PFSK-1 (cell line): Measurements from ENCODE around the gene SIM1.

ENCODE experiments used
- FOXP2 ChIP-seq: optimal IDR thresholded peaks from 2 replicates; pipeline ENCODE3; 2011; ENCODE audit warnings: borderline replicate concordance, control low read depth, inconsistent platforms; ENCODE audit not compliant: insufficient read depth; ENCODE audit errors: extremely low read length, extremely low read depth
- POLR2AphosphoS5 ChIP-seq: IDR thresholded peaks from 2 replicates; pipeline ENCODE4 v1.6.1; 2012; ENCODE audit warnings: low read depth, mild to moderate bottlenecking, control low read depth, low read length, moderate library complexity
- REST ChIP-seq, 2 experiments: IDR thresholded peaks; 2 replicates each; pipeline versions ENCODE4 v1.6.1 to v1.8.0; 2011 to 2012; ENCODE audit warnings: low read depth in 2 of 2, low read length in 2 of 2, control low read depth in 1 of 2, inconsistent platforms in 1 of 2, mild to moderate bottlenecking in 1 of 2, moderate library complexity in 1 of 2; ENCODE audit not compliant: insufficient read depth in 1 of 2
- SIN3A ChIP-seq: IDR thresholded peaks from 2 replicates; pipeline ENCODE4 v1.6.1; 2012; ENCODE audit warnings: mild to moderate bottlenecking, low read length, moderate library complexity, borderline replicate concordance; ENCODE audit not compliant: insufficient read depth
- TAF1 ChIP-seq: IDR thresholded peaks from 2 replicates; pipeline ENCODE4 v1.6.1; 2012; ENCODE audit warnings: low read length, control low read depth, borderline replicate concordance; ENCODE audit not compliant: insufficient read depth

Gene SIM1

GRCh38 chr6:100504786-100505737 lies 40.3 kb upstream of the SIM1 start:
- TF ChIP-seq REST (IDR thresholded peaks at IDR 0.05; ENCODE audit: insufficient read depth in 1 of 2, low read depth in 2 of 2, low read length in 2 of 2) (no peak), SIN3A (no peak), TAF1 (no peak), FOXP2 (no peak), POLR2AphosphoS5 (no peak)

- TF ChIP-seq TAF1 (no peak), POLR2AphosphoS5 (no peak), SIN3A (no peak)
Observed at GRCh38 chr6:100503043-100503705, 38.5 kb upstream of the SIM1 start.

GRCh38 chr6:100493206-100493888 lies 28.6 kb upstream of the SIM1 start:
- TF ChIP-seq REST (IDR thresholded peaks at IDR 0.05; ENCODE audit: insufficient read depth in 1 of 2, low read depth in 2 of 2, low read length in 2 of 2), result no peak
- no peak for TF ChIP-seq POLR2AphosphoS5
- TF ChIP-seq SIN3A, result no peak
- TF ChIP-seq TAF1, result no peak
- TF ChIP-seq FOXP2, result no peak

GRCh38 chr6:100491952-100492670 lies 27.4 kb upstream of the SIM1 start:
- TF ChIP-seq REST (IDR thresholded peaks at IDR 0.05; ENCODE audit: insufficient read depth in 1 of 2, low read depth in 2 of 2, low read length in 2 of 2) (no peak), TAF1 (no peak), SIN3A (no peak), POLR2AphosphoS5 (no peak), FOXP2 (no peak)

GRCh38 chr6:100490065-100490464 lies 25.3 kb upstream of the SIM1 start:
- TF ChIP-seq TAF1 (no peak), FOXP2 (no peak), POLR2AphosphoS5 (no peak), REST (IDR thresholded peaks at IDR 0.05; ENCODE audit: insufficient read depth in 1 of 2, low read depth in 2 of 2, low read length in 2 of 2) (no peak), SIN3A (no peak)
